A673 (cell line): ENCODE measurements around the gene GFPT1. TPM values are rescaled to one million over a fixed set of nuclear protein-coding genes. Genes with fewer than 3 reads are reported as not detected.

ENCODE experiments used
- BruUV-seq: library from RNA; stranded (reverse); fragments of 400-500 nt; replicated peaks from 2 replicates; lab custom pipeline; 2021; lab: Mats Ljungman, UMichigan
- CTCF ChIA-PET: fragments of 300-600 bp; sonication (Branson Sonifier 250); formaldehyde crosslinking; loops from one replicate; lab custom pipeline; 2022; ENCODE audit warnings: antibody characterized with exemption; lab: Charles Lee
- POLR2A ChIA-PET: fragments of 300-600 bp; sonication (Branson Sonifier 250); formaldehyde crosslinking; loops from one replicate; lab custom pipeline; 2022; ENCODE audit warnings: antibody characterized with exemption; ENCODE audit not compliant: low non-redundant PET; lab: Charles Lee
- DNase-seq: peaks from one replicate; pipeline ENCODE4 v3.0.0-alpha.2; 2015; ENCODE audit warnings: low spot score
- H3K27ac ChIP-seq: fragments of 200-600 bp; sonication (generic); 2 replicates; pipeline ENCODE4 v1.5.1; 2016; ENCODE audit warnings: mixed run types, low read depth, mild to moderate bottlenecking, mixed read lengths, antibody characterized with exemption, low read length; ENCODE audit not compliant: poor library complexity, severe bottlenecking
- H3K27me3 ChIP-seq: fragments of 200-600 bp; sonication (generic); replicated peaks from 2 replicates; pipeline ENCODE4 v1.6.1; 2017; ENCODE audit warnings: mixed run types, low read depth, mild to moderate bottlenecking, mixed read lengths, antibody characterized with exemption, low read length; ENCODE audit not compliant: insufficient read depth, poor library complexity
- H3K36me3 ChIP-seq: fragments of 200-600 bp; sonication (generic); 2 replicates; pipeline ENCODE4 v1.6.1; 2016; ENCODE audit warnings: mixed run types, mild to moderate bottlenecking, mixed read lengths, antibody characterized with exemption, low read length; ENCODE audit not compliant: insufficient read depth, poor library complexity, severe bottlenecking
- H3K4me1 ChIP-seq: fragments of 200-600 bp; sonication (generic); 2 replicates; pipeline ENCODE4 v1.6.1; 2017; ENCODE audit warnings: mixed run types, mild to moderate bottlenecking, mixed read lengths, antibody characterized with exemption, low read length; ENCODE audit not compliant: insufficient read depth, poor library complexity, severe bottlenecking
- H3K4me3 ChIP-seq: fragments of 200-600 bp; sonication (generic); 2 replicates; pipeline ENCODE4 v1.5.1; 2016; ENCODE audit warnings: low read depth, mixed run types, mild to moderate bottlenecking, mixed read lengths, low read length; ENCODE audit not compliant: poor library complexity, severe bottlenecking
- H3K9me3 ChIP-seq: fragments of 200-600 bp; sonication (generic); 2 replicates; pipeline ENCODE4 v1.6.1; 2016; ENCODE audit warnings: mixed run types, low read depth, mild to moderate bottlenecking, mixed read lengths, antibody characterized with exemption, low read length; ENCODE audit not compliant: poor library complexity, severe bottlenecking
- CTCF ChIP-seq: fragments of 300-800, 200-600 bp; sonication (generic); conservative IDR thresholded peaks from 2 replicates; pipeline ENCODE4 v1.5.1; 2017; ENCODE audit warnings: low read depth, mild to moderate bottlenecking, antibody characterized with exemption, low read length, moderate library complexity, mixed read lengths
- EZH2 ChIP-seq: fragments of 200-600 bp; sonication (generic); IDR thresholded peaks from 2 replicates; pipeline ENCODE4 v1.6.1; 2017; ENCODE audit warnings: borderline replicate concordance, low read depth, mild to moderate bottlenecking, mixed read lengths, antibody characterized with exemption, low read length; ENCODE audit not compliant: poor library complexity, severe bottlenecking
- intact Hi-C: fragments of 100-400 bp; cut with micrococcal nuclease; formaldehyde crosslinking; loops from one replicate; pipeline ENCODE4 v1.10.0; 2022; ENCODE audit not compliant: unreplicated experiment
- total RNA-seq: library from RNA; stranded (reverse); gene quantifications from 2 replicates; pipeline ENCODE4 v1.2.3, GENCODE V29; 2021

Gene GFPT1
- total RNA-seq, 1 experiment from 2014 or later: 53.0 TPM

GRCh38 chr2:69345434-69345833 is 41.6 kb downstream of the GFPT1 start:
- H3K36me3 ChIP-seq: peaks cover 86% of the 10 kb centered on the region
- intact Hi-C loops: no loop called here

GRCh38 chr2:69344305-69344704 is 42.7 kb downstream of the GFPT1 start:
- no peak for DNase-seq
- Histone ChIP-seq H3K4me3 (no peak overlapping the region), H3K27ac (no peak overlapping the region), H3K9me3 (no peaks in the 10 kb centered on the region), H3K27me3 (no peaks in the 10 kb centered on the region), H3K4me1 (no peaks in the 10 kb centered on the region), H3K36me3 (peaks cover 83% of the 10 kb centered on the region)
- TF ChIP-seq EZH2: no peak
- TF ChIP-seq CTCF: no peak
- POLR2A ChIA-PET: no interaction called here
- intact Hi-C loops: no loop called here
- CTCF ChIA-PET: no interaction called here
- no TSS peak for BruUV-seq

More at GRCh38 chr2:69345434-69345833, 41.6 kb downstream of the GFPT1 start:
- DNase-seq: no peak
- ChIA-PET CTCF (no interaction called here), POLR2A (no interaction called here)
- no peaks in the 10 kb centered on the region for H3K4me1 ChIP-seq
- no peak overlapping the region for H3K27ac ChIP-seq
- no peak overlapping the region for H3K4me3 ChIP-seq
- TF ChIP-seq CTCF: no peak
- TF ChIP-seq EZH2: no peak
- no peaks in the 10 kb centered on the region for H3K9me3 ChIP-seq
- H3K27me3 ChIP-seq: no peaks in the 10 kb centered on the region
- BruUV-seq: no TSS peak

- H3K27ac ChIP-seq: no peak overlapping the region
- DNase-seq: no peak
- intact Hi-C loops: no loop called here
- H3K4me3 ChIP-seq: no peak overlapping the region
- CTCF ChIA-PET: no interaction called here
- TF ChIP-seq CTCF: no peak
- TF ChIP-seq EZH2: no peak
- H3K4me1 ChIP-seq: no peaks in the 10 kb centered on the region
- H3K27me3 ChIP-seq: no peaks in the 10 kb centered on the region
- peaks cover 90% of the 10 kb centered on the region for H3K36me3 ChIP-seq
- BruUV-seq: no TSS peak
- H3K9me3 ChIP-seq: no peaks in the 10 kb centered on the region
- POLR2A ChIA-PET: no interaction called here
Measured at GRCh38 chr2:69340101-69340775, 46.8 kb downstream of the GFPT1 start.
